BJ (cell line): Measurements from ENCODE around the gene ATXN1. TPM values are rescaled to one million over a fixed set of nuclear protein-coding genes. Genes with fewer than 3 reads are reported as not detected.

ENCODE experiments used
- CTCF ChIA-PET: fragments of 350-600 bp; formaldehyde crosslinking; extraction: SDS; loops from one replicate; lab custom pipeline; 2021; ENCODE audit warnings: antibody characterized with exemption, inconsistent platforms; lab: Yijun Ruan, JAX
- POLR2A ChIA-PET: fragments of 300-600 bp; sonication (Branson Sonifier 250); formaldehyde crosslinking; extraction: SDS; loops from one replicate; lab custom pipeline; 2021; ENCODE audit warnings: antibody characterized with exemption; lab: Charles Lee
- DNase-seq: peaks from one replicate; pipeline ENCODE4 v3.0.0-alpha.2; 2011; ENCODE audit warnings: low read depth
- H3K27me3 ChIP-seq: 2 replicates; pipeline ENCODE4 v1.6.0; 2011; ENCODE audit warnings: low read length; ENCODE audit not compliant: control insufficient read depth, insufficient read depth
- H3K36me3 ChIP-seq: 2 replicates; pipeline ENCODE4 v1.5.1; 2011; ENCODE audit warnings: low read length; ENCODE audit not compliant: control insufficient read depth, insufficient read depth
- H3K4me3 ChIP-seq: 2 replicates; pipeline ENCODE4 v1.5.1; 2011; ENCODE audit warnings: low read depth, mild to moderate bottlenecking, control low read depth, low read length
- CTCF ChIP-seq: IDR thresholded peaks from 2 replicates; pipeline ENCODE4 v1.5.1; 2011; ENCODE audit warnings: low read depth, mild to moderate bottlenecking, control low read depth, inconsistent platforms, low read length, moderate library complexity; ENCODE audit not compliant: insufficient read depth
- polyA plus RNA-seq: library from polyadenylated mRNA; depleted of rRNA; stranded (reverse); fragments of >200 nt; gene quantifications from 2 replicates; pipeline ENCODE4 v1.2.3, GENCODE V29; 2011

Gene ATXN1
- polyA plus RNA-seq, 1 experiment, result 60.2 TPM

DNA sequence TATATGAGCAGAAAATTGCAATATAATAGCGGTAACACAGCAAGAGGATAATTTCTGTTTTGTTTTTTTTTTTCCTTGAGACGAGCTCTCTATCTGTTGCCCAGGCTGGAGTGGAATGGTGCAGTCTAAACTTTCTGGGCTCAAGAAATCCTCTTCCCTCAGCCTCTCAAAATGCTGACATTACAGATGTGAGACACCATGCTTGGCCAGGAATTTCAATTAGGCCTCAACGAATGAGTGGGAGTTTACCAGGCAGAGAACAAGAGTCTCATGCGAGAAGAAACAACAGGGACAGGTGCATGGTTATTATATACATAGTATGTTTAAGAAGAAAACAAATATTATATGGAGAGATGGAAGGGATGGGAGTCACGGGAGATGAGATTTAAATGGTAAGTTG lies 111.4 kb downstream of the ATXN1 start:
- POLR2A ChIA-PET, result no interaction called here
- Histone ChIP-seq H3K27me3 (no peaks in the 10 kb centered on the region), H3K36me3 (peaks cover 4% of the 10 kb centered on the region), H3K4me3 (no peak overlapping the region)
- CTCF ChIA-PET, result interaction anchor here (1.0 kb wide), 1 partner anchor 13 kb away, joined by 3 read pairs; no protein-coding TSS in a partner anchor
- TF ChIP-seq CTCF, result no peak
- DNase-seq, result no peak

DNA sequence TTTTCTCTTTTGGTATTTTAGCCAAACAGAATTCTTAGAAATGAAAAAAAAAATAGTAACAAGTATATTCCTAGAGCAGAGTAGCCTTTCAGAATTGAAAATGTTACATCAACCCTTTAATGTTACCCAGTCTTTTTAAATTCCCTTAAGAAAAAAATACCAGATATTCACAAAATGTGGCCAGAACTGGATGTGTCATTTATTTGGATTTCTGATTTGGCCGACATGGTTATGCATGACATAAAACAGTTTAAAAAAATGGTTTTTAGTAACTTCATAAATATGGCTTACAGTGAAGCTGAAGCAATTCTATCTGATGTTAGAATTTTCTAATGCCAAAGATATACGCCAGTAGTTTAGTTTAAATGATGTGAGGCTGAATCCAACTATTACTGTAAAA lies 112.0 kb downstream of the ATXN1 start:
- no peak for TF ChIP-seq CTCF
- Histone ChIP-seq H3K4me3 (no peak overlapping the region), H3K27me3 (no peaks in the 10 kb centered on the region), H3K36me3 (peaks cover 8% of the 10 kb centered on the region)
- DNase-seq, result no peak
- POLR2A ChIA-PET, result no interaction called here
- CTCF ChIA-PET, result interaction anchor here (1.0 kb wide), 1 partner anchor 14 kb away, joined by 3 read pairs; no protein-coding TSS in a partner anchor

DNA sequence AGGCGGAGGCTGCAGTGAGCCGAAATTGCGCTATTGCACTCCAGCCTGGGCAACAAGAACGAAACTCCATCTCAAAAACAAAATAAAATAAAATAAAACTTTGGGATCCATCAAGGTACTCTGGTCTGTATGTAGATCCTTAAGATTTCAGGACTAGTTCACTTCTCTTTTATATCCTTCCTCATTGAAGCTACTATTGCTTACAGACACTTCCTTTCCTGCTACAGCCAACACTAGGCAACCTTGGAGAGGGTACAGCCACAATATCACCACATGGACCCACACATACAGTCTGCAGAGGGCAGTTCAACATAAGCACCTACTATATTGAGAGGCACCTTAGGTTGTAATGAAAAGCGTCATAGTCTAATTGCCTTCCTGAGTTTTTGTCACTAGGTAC lies 113.3 kb downstream of the ATXN1 start:
- CTCF ChIA-PET, result interaction anchor here (0.7 kb wide), 1 partner anchor 519 kb away, joined by 4 read pairs; no protein-coding TSS in a partner anchor
- TF ChIP-seq CTCF, result no peak
- peaks cover 8% of the 10 kb centered on the region for H3K36me3 ChIP-seq
- POLR2A ChIA-PET, result no interaction called here
- no peak for DNase-seq
- no peaks in the 10 kb centered on the region for H3K27me3 ChIP-seq
- H3K4me3 ChIP-seq, result no peak overlapping the region

- no peak for DNase-seq
- TF ChIP-seq CTCF, result no peak
- POLR2A ChIA-PET, result no interaction called here
- CTCF ChIA-PET, result interaction anchor here (0.7 kb wide), 1 partner anchor 520 kb away, joined by 4 read pairs; no protein-coding TSS in a partner anchor
- Histone ChIP-seq H3K4me3 (no peak overlapping the region), H3K36me3 (peaks cover 6% of the 10 kb centered on the region; the same call in 1 of the 2 replicates), H3K27me3 (no peaks in the 10 kb centered on the region)
Measured at GRCh38 chr6:16647422-16647821, 113.8 kb downstream of the ATXN1 start.

DNA sequence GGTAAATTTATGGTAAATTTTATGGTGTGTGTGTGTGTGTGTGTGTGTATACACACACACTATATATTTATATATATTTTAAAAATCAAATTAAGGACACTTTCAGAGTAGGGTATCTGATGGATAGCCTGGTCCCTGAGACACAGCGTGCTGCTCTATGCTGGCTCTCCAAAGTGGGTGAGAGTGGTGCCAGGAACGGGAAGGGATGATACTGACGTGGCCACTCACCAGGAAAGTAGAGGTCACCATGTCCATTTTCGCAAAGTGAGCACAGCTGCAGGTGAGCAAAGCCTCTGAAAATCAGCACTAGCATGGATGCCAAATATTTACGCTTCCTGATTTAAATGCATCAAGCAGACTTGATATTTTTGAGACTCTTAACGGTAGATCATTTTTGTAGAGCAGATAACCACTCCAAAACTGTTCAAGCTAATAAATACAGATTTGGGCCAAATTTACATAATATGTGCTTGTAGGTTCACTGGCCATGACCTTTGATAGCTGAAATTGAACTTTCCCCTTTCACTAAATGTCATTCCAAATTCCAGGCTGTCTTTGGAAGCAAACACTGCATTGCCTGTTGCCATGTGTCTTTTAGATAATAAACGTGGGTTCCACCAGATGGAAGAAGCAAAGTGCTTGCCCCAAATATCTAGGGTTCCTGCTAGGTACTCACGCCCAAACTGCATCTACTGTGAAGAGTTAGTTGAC lies 116.6 kb downstream of the ATXN1 start:
- Histone ChIP-seq H3K36me3 (peaks cover 5% of the 10 kb centered on the region), H3K4me3 (no peak overlapping the region), H3K27me3 (no peaks in the 10 kb centered on the region)
- no peak for DNase-seq
- POLR2A ChIA-PET, result no interaction called here
- no peak for TF ChIP-seq CTCF
- CTCF ChIA-PET, result interaction anchor here (1.0 kb wide), 1 partner anchor 26 kb away, joined by 3 read pairs; no protein-coding TSS in a partner anchor
